Stimulated activated CD8-positive, alpha-beta memory T cell treated with anti-CD3 and anti-CD28 coated beads, Interleukin-7, amount 100 ng/mL, for 48 hours (primary cell): Measurements from ENCODE around the gene POLR3E.

Source experiments
- DNase-seq, 2 donors: peaks; one replicate each; pipeline ENCODE4 v3.0.0-alpha.2; 2020; ENCODE audit warnings: low read depth in 1 of 2; ENCODE audit errors: extremely low read depth in 1 of 2

POLR3E gene, protein sequence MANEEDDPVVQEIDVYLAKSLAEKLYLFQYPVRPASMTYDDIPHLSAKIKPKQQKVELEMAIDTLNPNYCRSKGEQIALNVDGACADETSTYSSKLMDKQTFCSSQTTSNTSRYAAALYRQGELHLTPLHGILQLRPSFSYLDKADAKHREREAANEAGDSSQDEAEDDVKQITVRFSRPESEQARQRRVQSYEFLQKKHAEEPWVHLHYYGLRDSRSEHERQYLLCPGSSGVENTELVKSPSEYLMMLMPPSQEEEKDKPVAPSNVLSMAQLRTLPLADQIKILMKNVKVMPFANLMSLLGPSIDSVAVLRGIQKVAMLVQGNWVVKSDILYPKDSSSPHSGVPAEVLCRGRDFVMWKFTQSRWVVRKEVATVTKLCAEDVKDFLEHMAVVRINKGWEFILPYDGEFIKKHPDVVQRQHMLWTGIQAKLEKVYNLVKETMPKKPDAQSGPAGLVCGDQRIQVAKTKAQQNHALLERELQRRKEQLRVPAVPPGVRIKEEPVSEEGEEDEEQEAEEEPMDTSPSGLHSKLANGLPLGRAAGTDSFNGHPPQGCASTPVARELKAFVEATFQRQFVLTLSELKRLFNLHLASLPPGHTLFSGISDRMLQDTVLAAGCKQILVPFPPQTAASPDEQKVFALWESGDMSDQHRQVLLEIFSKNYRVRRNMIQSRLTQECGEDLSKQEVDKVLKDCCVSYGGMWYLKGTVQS

DNA sequence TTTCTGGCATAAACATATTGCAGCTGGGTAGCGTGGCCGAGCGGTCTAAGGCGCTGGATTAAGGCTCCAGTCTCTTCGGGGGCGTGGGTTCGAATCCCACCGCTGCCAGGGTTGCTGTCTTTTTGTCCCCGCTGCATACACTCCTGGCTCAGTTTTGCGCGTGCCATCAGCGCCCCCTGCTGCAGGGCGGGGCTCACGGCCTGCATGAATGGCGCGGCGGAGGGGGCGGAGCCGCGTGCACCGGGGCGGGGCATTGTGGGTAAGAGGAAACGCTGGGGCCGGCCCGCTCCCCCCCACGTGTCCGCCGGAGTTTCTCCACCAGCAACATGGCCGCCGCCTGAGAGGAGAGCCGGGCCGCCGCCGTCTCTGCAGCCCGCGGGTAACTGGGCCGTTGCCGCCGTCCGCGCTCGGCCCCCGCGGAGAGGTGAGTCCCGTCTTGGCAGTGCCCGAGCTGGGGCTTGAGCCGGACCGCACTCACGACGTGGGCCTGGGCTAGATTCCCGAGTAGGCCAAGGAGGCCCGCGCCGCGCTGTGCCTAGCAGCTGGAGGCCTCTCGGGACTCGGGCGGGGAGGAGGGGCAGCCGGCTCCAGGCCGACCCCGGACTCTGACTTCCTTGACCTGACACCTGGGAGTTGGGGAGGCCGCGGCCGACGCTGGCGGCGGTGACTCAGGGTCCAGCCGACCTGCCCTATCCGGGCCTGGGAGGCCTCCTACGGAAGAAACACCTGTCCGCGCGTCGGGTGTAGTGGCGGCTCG is at the start of gene POLR3E:
POLR3E (plus strand) TSS at position 296 of the 757 bp plus-strand sequence. CDS start 5,560 bp downstream, outside the sequence.
- DNase-seq = peak; percentile 97 to 99

DNA sequence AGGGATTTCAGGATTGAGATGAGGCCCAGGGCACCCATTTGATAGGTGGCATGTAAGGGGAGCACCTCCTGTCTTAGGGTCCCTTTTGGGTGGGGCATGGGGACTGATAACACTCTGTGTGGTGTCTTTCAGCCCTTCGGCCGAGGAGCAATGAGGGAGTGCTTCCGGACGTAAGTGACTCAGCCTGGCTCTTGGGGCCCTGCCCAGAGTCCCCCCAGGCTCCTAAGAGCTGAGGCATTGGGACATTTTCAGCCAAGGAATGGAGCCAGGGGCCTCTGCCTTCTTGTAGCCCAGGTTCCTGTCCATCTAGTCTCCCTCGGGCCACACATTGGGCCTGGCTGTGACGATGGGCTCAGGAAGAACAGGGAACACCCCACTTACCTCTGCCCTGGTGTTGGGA is 46.7 kb upstream of the POLR3E start:
- DNase-seq = no peak

DNA sequence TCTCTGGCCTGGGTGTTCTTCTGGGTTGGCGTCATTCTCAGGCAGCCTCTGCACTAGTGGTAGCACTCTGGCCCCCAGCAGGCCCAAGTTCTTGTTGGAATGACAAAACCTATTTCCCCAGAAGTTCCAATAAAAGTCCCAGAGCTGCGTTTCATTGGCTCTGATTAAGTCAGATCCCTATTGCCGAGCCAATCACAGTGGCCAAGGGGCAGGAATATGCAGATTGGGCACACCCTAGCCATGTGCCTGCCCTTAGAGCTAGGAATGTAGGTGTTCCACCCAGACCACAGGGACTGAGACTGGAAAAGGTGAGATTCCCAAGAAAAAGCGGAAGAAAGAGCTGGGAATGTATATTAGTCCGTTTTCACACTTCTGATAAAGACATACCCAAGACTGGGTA is 44.9 kb upstream of the POLR3E start:
- DNase-seq = no peak

DNA sequence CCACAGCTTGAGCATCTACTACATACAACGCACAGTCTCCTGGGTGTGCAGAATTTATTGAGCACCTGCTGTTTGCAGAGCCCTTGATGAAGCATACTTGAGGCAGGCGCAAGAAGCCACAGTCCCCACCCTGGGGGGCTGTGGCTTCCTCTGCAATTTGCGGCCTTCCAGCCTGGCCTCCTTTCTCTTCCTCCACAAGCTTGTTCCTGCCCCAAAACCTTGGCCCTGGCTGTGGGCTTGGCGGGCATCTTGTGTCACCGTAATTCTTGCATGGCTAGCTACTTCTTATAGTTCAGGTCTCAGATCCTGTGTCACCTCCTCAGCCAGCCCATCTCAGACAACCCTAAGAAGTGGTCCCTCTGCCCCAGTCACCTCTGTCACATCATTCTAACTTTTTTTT is 43.9 kb upstream of the POLR3E start:
- no peak for DNase-seq

DNA sequence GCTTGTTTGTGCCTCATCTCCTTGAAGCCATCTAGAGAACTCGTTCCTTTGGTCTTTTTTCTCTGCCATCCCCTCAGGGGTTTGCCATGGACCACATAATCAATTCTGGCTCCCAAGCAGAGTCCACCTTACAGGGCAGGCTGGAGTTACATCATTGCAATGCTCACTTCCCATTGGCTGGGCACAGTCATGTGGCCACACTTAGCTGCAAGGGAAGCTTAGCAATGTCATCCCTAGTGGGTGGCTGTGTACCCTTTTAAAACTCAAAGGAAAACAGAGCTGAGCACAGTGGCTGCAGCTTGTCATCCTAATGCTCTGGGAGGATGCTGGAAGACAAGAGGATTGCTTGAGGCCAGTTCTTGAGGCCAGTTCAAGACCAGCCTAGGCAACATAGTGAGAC is 41.9 kb upstream of the POLR3E start:
- DNase-seq = no peak

DNA sequence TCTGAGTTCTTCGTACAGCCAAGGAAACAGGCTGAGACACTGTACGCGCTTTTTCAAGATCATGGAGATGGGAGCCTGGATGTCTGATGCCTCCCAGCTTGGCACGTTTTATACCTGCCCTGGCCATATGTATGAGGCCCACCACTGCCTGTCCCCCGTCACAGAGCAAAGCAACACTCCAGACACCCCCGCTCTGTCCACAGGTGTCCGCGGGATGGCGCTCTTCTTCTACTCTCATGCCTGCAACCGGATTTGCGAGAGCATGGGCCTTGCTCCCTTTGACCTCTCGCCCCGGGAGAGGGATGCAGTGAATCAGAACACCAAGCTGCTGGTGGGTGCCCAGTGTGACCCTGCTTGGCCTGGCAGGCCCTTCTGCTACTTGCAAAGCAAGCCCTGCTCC is 39.8 kb upstream of the POLR3E start:
- DNase-seq = no peak

DNA sequence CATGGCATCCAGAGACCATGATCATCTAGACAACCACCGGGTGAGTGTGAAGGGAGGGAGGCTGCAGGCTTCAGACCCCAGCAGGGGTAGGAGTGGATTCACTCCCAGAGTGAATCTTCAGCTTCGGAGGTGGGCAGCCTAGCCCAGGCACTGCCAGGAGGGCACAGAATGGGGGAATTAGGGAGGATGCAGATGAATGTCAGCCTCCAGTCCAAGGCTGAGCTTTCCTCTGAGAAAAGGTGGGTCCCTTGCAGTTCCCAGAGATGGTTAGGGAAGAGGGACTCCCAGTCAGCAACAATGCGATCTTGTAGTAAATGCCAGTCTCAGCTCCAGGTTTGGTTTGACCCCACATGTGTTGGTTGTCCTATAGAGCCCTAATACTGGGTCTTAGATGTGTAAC is 36.7 kb upstream of the POLR3E start:
- no peak for DNase-seq

DNA sequence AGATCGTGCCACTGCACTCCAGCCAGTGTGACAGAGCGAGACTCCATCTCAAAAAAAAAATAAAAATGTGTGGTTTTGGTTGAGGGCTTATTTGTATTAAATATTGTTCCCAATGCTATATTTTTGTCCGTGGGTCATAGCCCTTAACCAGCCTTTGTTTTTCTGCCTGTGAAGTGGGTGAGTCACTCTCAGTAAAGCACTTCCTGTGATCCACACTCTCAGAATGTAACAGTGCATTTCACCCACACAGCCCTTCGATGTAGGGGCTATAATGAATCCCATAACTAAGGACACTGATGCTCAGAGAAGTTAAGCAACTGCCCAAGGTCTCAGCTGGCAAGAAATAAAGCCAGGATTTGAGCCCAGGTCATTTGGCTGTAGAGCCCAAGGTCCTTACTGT is 34.7 kb upstream of the POLR3E start:
- DNase-seq = no peak

DNA sequence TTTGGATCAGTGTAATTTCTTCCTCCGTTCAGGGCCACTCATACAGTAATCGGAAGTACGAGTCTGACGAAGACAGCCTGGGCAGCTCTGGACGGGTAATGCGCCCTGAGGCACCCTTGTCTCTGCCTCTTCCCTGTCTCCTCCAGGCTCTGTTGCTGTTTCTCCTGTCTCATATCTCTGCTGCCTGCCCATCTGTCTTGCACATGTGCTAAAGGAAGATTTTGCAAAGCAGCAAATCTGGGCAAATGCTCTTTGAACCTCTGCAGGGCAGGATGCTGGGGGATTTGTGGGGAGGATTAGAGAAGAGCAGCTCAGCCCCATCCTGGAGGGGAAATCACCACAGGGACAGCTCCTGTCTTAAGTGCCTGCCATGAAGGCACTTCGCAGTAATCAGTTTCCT is 32.4 kb upstream of the POLR3E start:
- DNase-seq = no peak

DNA sequence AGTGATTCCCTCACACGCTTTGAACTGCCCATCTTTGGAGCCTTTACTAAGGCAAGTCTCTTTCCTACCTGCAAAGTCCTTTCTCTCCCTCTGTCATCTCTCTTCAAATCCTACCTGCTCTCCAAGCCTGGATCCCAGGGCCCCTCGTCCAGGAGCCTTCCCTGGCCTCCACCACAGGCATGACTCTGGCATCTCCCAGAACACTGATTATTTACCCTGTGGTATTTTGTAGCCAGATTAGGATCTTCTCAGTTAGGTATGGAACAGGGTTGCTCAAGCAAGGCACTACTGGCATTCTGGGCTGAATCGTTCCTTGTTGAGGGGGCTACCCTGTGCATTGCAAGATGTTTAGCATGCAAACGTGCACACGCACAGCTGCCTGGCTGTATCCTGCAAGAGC is 31.9 kb upstream of the POLR3E start:
- DNase-seq = no peak

DNA sequence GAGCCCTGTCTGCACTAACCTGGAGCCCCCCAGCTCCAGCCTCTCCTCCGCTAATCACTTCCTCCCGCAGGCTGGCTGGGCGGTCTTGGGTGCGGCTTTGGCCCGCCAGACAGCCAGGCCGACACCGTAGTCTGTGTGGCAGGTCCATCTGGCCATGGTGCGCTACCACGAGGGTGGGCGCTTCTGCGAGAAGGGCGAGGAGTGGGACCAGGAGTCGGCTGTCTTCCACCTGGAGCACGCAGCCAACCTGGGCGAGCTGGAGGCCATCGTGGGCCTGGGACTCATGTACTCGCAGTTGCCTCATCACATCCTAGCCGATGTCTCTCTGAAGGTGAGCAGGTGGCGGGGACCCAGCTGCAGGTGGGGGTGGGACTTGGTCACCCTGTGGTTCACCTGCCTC is 30.7 kb upstream of the POLR3E start:
- DNase-seq = no peak

DNA sequence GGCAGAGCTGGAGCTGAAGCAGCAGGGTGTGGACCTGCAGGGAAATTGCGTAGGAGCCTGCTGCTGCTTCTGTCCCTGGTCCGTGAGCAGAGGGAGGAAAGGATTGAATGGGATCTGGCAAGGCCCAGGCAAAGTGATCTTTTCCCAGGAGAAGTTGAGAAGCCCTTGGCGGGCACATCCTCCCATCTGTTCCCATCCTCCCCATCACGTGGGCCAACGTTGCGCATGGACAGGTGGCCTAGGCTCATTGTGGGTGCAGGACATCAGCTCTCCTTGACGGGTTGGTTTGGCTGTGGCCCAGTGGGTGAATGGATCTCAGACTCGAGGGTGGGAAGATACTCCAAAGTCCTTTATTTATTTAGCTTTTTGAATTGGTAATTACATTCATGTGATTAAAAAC is 29.4 kb upstream of the POLR3E start:
- DNase-seq = no peak

DNA sequence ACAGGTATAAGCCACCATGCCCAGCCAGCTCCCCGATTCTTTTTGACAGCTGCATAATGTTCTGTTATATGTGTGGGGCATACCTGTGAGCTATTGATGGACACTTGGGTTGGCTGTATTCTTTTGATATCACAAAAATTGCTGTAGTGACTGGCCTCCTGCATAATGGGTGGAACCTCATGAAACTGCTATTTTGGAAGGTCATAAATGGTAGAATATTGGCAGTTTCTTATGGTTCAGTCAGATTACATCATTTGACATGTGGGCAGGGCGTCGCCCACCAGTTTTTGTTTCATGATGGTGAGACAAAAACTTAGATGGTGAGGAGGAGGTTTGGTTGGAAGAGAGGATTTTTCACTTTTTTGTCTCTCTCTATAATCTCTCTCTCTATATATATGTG is 26.7 kb upstream of the POLR3E start:
- DNase-seq = no peak

DNA sequence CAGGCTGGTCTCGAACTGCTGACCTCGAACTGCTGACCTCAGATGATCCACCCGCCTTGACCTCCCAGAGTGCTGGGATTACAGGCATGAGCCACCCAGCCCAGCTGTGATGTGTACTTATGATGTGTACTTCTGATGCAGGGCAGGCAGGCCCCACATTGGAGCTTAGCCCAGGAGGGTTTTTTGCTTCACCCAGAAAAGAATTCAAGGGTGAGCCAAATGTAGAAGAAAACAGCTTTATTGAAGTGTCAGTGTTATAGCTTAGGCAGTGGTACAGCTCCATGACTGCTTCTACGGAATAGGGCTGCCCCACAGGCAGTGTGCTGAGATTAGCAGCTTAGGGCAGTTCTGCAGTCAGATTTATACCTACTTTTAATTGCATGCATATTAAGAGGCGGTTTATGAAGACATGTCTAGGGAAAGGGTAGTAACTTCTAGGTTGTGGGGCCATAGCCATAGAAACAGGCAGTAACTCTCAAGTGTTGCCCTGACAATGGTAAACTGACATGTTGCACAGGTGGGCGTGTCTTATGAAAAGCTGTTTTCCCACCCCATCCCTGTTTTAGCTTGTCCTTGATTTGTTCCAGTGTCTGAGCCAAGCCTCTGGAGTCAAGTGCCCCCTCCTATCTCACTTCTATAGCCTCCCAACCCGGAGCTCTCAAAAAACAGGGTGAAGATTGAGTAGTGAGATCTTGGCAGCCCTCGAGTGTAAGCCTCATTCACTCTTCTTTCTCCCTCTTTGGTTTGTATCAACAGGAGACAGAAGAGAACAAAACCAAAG is 24.1 kb upstream of the POLR3E start:
- no peak for DNase-seq

DNA sequence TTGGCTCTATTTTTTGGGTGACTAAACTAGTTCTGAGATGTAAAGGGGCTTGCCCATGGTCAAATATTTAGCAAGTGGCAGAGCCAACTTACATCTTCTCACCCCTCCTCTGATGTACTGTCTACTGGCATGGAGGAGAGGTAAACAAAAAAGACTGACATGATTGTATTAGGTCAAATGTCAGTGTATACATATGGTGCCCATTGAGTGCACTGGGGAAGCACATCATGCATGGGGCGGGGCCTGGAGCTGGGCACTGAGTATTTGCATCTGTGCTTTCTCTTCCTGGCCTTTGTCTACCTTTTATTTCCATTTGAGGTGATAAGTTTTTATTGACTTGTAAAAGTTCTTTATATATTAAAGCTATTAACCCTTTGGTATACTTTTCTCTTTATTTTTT is 22.3 kb upstream of the POLR3E start:
- no peak for DNase-seq

DNA sequence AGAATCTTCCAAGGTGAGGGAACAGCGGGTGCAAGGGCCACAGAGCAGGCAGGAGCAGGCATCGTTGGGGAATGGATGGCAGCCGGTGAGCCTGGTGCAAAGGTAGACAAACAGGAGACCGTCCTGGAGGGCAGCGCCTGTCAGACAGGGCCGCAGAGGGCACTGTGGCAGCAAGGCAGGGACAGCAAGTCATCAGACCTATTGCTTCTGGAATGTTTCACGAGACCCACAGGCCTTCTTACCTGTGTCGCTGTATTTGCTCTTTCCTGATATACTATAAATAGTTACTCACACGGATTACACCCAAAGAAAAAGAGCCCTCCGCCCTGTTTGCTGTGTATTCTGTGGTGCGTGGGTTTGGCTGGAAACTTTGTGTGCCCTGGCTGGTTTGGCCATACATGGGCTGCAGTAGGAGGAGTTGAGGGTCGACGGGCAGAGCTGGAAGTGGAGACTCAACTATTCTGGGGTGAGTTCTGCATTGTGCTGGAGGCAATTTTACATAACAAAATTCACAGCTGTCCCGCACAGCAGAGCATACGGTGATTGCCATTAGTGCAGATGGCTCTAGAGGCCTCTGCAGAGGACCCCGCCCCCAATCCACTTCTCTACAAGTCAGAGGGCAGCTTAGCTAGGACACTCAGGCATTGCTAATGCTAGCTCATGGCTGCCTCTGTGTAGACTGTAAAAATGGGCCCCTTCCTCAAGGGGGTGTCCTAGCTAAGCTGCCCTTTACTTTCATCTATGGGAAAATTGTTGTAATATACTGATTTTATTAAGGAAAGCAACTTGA is 18.6 kb upstream of the POLR3E start:
- DNase-seq = no peak

DNA sequence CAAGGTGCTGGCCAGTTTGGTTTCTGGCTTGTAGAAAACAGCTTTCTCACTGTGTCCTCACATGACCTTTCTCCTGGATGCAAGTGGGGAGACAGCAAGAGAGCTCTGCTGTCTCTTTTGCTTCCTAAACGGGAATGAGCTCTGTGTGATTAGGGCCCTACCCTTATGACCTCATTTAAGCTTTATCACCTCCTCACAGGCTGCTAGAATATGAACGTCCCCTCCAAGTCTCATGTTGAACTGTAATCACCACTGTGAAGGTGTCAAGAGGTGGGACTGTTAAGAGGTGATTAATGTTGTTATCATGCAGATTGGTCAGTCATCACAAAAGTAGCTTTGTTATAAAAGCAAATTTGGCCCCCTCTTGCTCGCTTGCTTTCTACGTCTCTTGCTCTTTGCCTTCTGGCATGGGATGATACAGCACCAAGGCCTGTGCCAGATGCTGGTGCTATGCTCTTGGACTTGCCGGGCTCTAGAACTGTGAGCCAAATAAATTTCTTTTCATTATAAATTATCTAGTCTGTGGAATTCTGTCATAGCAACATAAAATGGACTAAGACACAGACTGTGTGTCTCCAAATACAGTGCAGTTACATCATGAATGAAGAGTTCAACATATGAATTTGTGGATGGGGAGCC is 14.8 kb upstream of the POLR3E start:
- DNase-seq = no peak

DNA sequence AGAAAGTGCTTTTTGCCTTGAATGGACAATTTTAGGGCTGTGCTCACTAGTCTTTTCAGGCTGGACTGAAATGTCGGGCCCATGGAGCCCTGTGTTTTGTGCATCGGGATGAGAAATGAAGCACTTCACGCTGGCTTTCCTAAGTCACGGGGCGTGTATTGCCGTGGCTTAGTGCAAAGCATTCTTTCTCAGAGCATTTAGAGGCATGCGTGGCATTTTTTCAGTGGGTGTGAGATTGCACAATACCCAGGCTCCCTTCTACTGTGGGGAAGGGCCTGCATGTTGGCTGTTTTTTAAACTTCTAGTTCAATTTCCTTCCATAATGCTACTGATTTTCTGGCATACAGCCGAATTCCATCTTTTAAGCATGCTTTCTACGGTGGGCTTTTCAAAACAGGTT is 12.6 kb upstream of the POLR3E start:
- no peak for DNase-seq

DNA sequence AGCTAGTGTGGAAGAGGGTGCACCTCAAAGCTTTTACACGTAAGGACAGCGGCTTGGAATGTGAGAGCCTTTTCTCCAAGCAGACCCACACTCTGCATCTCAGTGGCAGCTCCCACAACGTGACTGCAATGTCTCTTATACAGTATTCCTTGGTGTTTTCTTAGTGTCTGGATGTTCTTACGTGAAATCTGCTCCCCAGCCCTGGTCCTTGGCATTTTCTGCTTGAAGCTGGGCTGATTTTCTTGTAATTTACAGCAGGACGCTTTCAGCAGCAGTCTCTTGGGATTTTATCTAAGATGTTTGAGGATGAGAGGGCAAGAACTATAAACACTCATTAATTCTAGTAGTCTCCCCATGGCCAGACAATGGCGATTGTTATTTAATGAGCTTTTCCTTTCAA is 12.1 kb upstream of the POLR3E start:
- no peak for DNase-seq

DNA sequence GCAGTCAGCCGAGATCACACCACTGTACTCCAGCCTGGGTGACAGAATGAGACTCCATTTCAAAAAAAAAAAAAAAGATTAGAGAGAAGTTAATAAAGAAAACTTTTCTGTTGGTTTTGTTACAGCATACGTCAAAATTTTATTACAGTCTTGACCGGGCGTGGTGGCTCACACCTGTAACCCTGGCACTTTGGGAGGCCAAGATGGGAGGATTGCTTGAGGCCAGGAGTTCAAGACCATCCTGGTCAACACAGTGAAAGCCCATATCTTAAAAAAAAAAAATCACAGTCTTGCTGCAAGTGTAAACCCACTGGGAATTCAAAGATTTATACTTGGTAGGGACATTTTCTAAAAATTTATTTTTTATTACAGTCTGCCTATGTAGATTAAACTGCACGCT is 6.2 kb upstream of the POLR3E start:
- no peak for DNase-seq
